SK-N-SH treated with all-trans-retinoic acid at 6 μM for 48 hours (cell line): Measurements from ENCODE around the gene UBQLNL.

Source experiments
- CSDC2 ChIP-seq: fragments of 250-450 bp; sonication (Bioruptor Pico); IDR thresholded peaks from 2 replicates; pipeline ENCODE4 v1.5.0; 2020; ENCODE audit warnings: mild to moderate bottlenecking, moderate library complexity
- OSR1 ChIP-seq: fragments of 250-450 bp; sonication (Bioruptor Pico); IDR thresholded peaks from 2 replicates; pipeline ENCODE4 v1.8.0; 2022; ENCODE audit warnings: moderate library complexity, mild to moderate bottlenecking, inconsistent platforms
- ZFP30 ChIP-seq: fragments of 450-650 bp; formaldehyde crosslinking; IDR thresholded peaks from 2 replicates; pipeline ENCODE4 v1.5.0; 2022; ENCODE audit warnings: mild to moderate bottlenecking, moderate library complexity

- TF ChIP-seq ZFP30 (CRISPR knock-in tag) (no peak), OSR1 (no peak), CSDC2 (CRISPR knock-in tag) (no peak)
Measured at GRCh38 chr11:5516599-5516998, at the start of gene UBQLNL.
